Smooth muscle cell (in vitro differentiated cells): ENCODE results near the gene BMP7. TPM values are rescaled to one million over a fixed set of nuclear protein-coding genes. Genes with fewer than 3 reads are reported as not detected.

ENCODE experiments used
- DNase-seq: peaks from one replicate; lab custom pipeline; 2025; ENCODE audit not compliant: unreplicated experiment; lab: John Stamatoyannopoulos, UW
- H2AFZ ChIP-seq: fragments of 200-600 bp; sonication (generic); 2 replicates; pipeline ENCODE4 v1.6.0; 2016; ENCODE audit warnings: antibody characterized with exemption, low read depth, mild to moderate bottlenecking
- H3F3A ChIP-seq: fragments of 200-600 bp; sonication (generic); 2 replicates; pipeline ENCODE4 v1.6.0; 2017; ENCODE audit warnings: antibody characterized with exemption, low read depth
- H3K27ac ChIP-seq: fragments of 200-600 bp; sonication (generic); 2 replicates; pipeline ENCODE4 v1.5.1; 2016; ENCODE audit warnings: low read depth, mild to moderate bottlenecking
- H3K27me3 ChIP-seq: fragments of 200-600 bp; sonication (generic); 2 replicates; pipeline ENCODE4 v1.6.1; 2016; ENCODE audit warnings: low read depth, mild to moderate bottlenecking
- H3K36me3 ChIP-seq: fragments of 200-600 bp; sonication (generic); 2 replicates; pipeline ENCODE4 v1.5.1; 2016; ENCODE audit warnings: low read depth
- H3K4me1 ChIP-seq: fragments of 200-600 bp; sonication (generic); 2 replicates; pipeline ENCODE4 v1.5.1; 2016; ENCODE audit warnings: low read depth
- H3K4me2 ChIP-seq: fragments of 200-600 bp; sonication (generic); 2 replicates; pipeline ENCODE4 v1.6.0; 2016; ENCODE audit warnings: mild to moderate bottlenecking
- H3K4me3 ChIP-seq: fragments of 200-600 bp; sonication (generic); 2 replicates; pipeline ENCODE4 v1.5.1; 2016; ENCODE audit warnings: mild to moderate bottlenecking
- H3K79me2 ChIP-seq: fragments of 200-600 bp; sonication (generic); 2 replicates; pipeline ENCODE4 v1.6.0; 2016; ENCODE audit warnings: low read depth, mild to moderate bottlenecking
- H3K9ac ChIP-seq: fragments of 200-600 bp; sonication (generic); 2 replicates; pipeline ENCODE4 v1.6.0; 2016; ENCODE audit warnings: low read depth
- H3K9me3 ChIP-seq: fragments of 200-600 bp; sonication (generic); replicated peaks from 2 replicates; pipeline ENCODE4 v1.5.1; 2016; ENCODE audit warnings: low read depth
- H4K20me1 ChIP-seq: fragments of 200-600 bp; sonication (generic); 2 replicates; pipeline ENCODE4 v1.6.0; 2016; ENCODE audit warnings: low read depth
- CTCF ChIP-seq: fragments of 200-600 bp; sonication (generic); IDR thresholded peaks from 2 replicates; pipeline ENCODE4 v1.5.1; 2017; ENCODE audit warnings: borderline replicate concordance, mild to moderate bottlenecking, antibody characterized with exemption; ENCODE audit not compliant: insufficient read depth, poor library complexity, severe bottlenecking
- WGBS: methylation state at CpG from one replicate; pipeline ENCODE4 v1.1.7; 2016; ENCODE audit warnings: low lambda C conversion rate; 5-methylcytosine and 5-hydroxymethylcytosine counted together
- polyA plus RNA-seq: library from polyadenylated mRNA; unstranded; fragments of >200 nt; fragmentation: Nextera tagmentation; extraction: Ambion mirVana; gene quantifications from 2 replicates; pipeline ENCODE4 v1.2.1, GENCODE V29; 2016
- total RNA-seq: library from RNA; depleted of rRNA; stranded (reverse); fragments of >200 nt; gene quantifications from 2 replicates; pipeline ENCODE4 v1.2.3, GENCODE V29; 2014

The BMP7 gene
- total and polyA plus RNA-seq, 2 experiments from 2014 or later: 18.1 to 28.3 TPM

GRCh38 chr20:57298457-57298856, 32.0 kb upstream of the BMP7 start:
- H3K27me3 ChIP-seq: no peaks in the 10 kb centered on the region
- no peak overlapping the region for H3K27ac ChIP-seq
- no peaks in the 10 kb centered on the region for H4K20me1 ChIP-seq
- H3K36me3 ChIP-seq: no peaks in the 10 kb centered on the region
- H3K4me2 ChIP-seq: no peak overlapping the region
- no peak for TF ChIP-seq CTCF
- H3K9me3 ChIP-seq: no peaks in the 10 kb centered on the region
- H3K4me1 ChIP-seq: no peaks in the 10 kb centered on the region
- no peaks in the 10 kb centered on the region for H3F3A ChIP-seq
- no peak overlapping the region for H2AFZ ChIP-seq
- no peak overlapping the region for H3K9ac ChIP-seq
- DNase-seq: no peak
- H3K79me2 ChIP-seq: no peaks in the 10 kb centered on the region
- 85% methylated on average over 4 of the region's 4 CpGs for WGBS
- H3K4me3 ChIP-seq: no peak overlapping the region

- H3F3A ChIP-seq: peaks cover 4% of the 10 kb centered on the region
Measured at GRCh38 chr20:57294550-57294949, 28.1 kb upstream of the BMP7 start.

GRCh38 chr20:57293995-57294394, 27.6 kb upstream of the BMP7 start:
- H4K20me1 ChIP-seq: no peaks in the 10 kb centered on the region
- no peak overlapping the region for H3K9ac ChIP-seq
- H3K4me2 ChIP-seq: no peak overlapping the region
- H3K27me3 ChIP-seq: no peaks in the 10 kb centered on the region
- peaks cover 6% of the 10 kb centered on the region for H3F3A ChIP-seq
- 90% methylated on average over 7 of the region's 7 CpGs for WGBS
- H3K27ac ChIP-seq: no peak overlapping the region
- H3K36me3 ChIP-seq: no peaks in the 10 kb centered on the region
- peaks cover 12% of the 10 kb centered on the region for H3K4me1 ChIP-seq
- DNase-seq: no peak
- no peak overlapping the region for H2AFZ ChIP-seq
- no peaks in the 10 kb centered on the region for H3K9me3 ChIP-seq
- no peak overlapping the region for H3K4me3 ChIP-seq
- H3K79me2 ChIP-seq: no peaks in the 10 kb centered on the region
- TF ChIP-seq CTCF: no peak

More at GRCh38 chr20:57294550-57294949, 28.1 kb upstream of the BMP7 start:
- Histone ChIP-seq H3K9ac (no peak overlapping the region), H3K36me3 (no peaks in the 10 kb centered on the region), H3K9me3 (no peaks in the 10 kb centered on the region), H3K79me2 (no peaks in the 10 kb centered on the region), H4K20me1 (no peaks in the 10 kb centered on the region), H3K27me3 (no peaks in the 10 kb centered on the region), H3K4me2 (no peak overlapping the region), H3K4me1 (peaks cover 7% of the 10 kb centered on the region), H3K4me3 (no peak overlapping the region), H2AFZ (no peak overlapping the region), H3K27ac (no peak overlapping the region)
- no peak for DNase-seq
- 75% methylated on average over 3 of the region's 3 CpGs for WGBS
- no peak for TF ChIP-seq CTCF

GRCh38 chr20:57292611-57293010, 26.2 kb upstream of the BMP7 start:
- Histone ChIP-seq H3K27ac (no peak overlapping the region), H3F3A (peaks cover 11% of the 10 kb centered on the region), H4K20me1 (no peaks in the 10 kb centered on the region), H2AFZ (no peak overlapping the region), H3K4me2 (no peak overlapping the region), H3K9ac (no peak overlapping the region), H3K4me3 (no peak overlapping the region), H3K9me3 (no peaks in the 10 kb centered on the region), H3K36me3 (no peaks in the 10 kb centered on the region), H3K4me1 (peaks cover 26% of the 10 kb centered on the region), H3K79me2 (no peaks in the 10 kb centered on the region), H3K27me3 (no peaks in the 10 kb centered on the region)
- TF ChIP-seq CTCF: no peak
- 93% methylated on average over 2 of the region's 2 CpGs for WGBS
- DNase-seq: no peak
